GM21737 (cell line): ENCODE data around the gene DGCR6L.
"Not testable (repeated sequence)": the region's sequence is repeated elsewhere in the genome, so short reads cannot be mapped to it uniquely, and the experiment has no call there.

Source experiments
- ATAC-seq: cut with Tn5 transposase; IDR thresholded peaks from one replicate; pipeline ENCODE4 v1.9.1; 2021; ENCODE audit warnings: mild to moderate bottlenecking, moderate library complexity; ENCODE audit not compliant: unreplicated experiment

DGCR6L gene

DNA sequence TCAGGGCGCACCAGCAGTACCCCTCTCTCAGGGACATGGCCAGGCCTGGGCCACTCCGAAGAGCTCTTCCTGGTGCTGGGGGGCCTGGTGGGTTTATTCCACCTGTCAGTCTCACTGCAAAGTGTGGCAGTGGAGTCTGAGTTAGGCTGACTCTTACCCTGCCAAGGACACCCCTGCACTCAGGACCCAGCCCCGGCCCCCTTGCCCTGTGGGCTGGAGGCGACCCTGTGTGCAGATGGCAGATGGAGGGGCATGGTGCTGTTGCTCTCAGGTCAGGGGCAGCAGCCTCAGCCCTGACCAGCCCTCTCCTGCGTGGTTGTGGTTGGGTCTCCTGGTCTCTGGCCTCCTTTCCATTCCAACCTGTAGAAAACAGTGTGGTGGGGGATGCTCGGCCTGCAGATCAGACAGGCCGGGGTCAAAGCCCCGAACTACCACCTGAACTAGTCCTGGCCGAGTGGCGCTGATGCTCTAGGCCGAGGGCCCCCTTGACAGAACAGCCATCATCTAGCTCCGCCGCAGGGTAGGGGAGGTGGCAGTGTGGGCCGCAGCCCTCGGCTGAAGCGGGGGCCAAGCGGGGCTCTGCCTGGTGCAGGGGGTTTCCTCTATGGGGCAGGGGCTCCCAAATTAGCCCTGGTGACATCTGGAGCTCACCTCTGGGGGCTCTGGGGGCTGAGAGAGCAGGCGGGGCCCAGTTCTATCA, 41.8 kb downstream of the DGCR6L start:
- not testable (repeated sequence) for ATAC-seq

GRCh38 chr22:20276468-20276867, 43.4 kb downstream of the DGCR6L start:
- ATAC-seq, result no peak

DNA sequence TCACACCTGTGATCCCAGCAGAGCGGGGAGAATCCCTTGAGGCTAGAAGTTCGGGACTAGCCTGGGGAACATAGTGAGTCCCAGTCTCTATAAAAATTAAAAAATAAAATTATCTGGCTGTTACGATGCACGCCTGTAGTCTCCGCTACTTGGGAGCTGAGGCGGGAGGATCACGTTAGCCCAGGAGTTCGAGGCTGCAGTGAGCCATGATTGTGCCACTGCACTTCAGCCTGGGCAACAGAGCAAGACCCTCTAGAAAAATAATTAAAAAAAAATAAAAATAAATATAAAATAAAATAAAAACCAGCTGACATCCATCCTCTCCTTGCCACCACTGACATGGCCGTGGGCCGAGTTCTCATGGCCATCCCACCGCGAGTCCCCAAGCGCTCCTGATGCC, 44.0 kb downstream of the DGCR6L start:
- no peak for ATAC-seq

- not testable (repeated sequence) for ATAC-seq
Measured at GRCh38 chr22:20275325-20275724, 44.5 kb downstream of the DGCR6L start.

GRCh38 chr22:20274374-20274773, 45.5 kb downstream of the DGCR6L start:
- ATAC-seq, result not testable (repeated sequence)

DNA sequence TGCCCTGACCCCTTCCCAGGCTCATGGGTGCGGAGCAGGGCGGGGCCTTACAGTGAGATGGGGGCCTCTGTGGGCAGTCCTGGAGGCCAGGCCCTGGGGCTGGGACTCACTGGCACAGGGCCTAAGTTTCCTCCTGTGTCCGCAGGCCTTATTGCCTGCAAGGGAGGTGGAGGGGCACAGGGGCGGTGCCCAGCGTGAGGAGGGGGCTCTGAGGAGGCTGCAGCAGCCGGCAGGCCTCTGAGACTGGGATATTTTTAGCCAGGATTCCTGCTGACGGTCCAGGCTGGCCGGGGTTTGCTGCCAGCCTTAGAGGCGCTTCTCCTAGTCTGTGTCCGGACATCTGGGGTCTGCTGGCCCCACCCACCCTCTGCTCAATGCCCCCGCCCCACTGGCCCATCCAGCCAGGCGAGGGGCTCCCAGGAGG, 46.1 kb downstream of the DGCR6L start:
- no peak for ATAC-seq

DNA sequence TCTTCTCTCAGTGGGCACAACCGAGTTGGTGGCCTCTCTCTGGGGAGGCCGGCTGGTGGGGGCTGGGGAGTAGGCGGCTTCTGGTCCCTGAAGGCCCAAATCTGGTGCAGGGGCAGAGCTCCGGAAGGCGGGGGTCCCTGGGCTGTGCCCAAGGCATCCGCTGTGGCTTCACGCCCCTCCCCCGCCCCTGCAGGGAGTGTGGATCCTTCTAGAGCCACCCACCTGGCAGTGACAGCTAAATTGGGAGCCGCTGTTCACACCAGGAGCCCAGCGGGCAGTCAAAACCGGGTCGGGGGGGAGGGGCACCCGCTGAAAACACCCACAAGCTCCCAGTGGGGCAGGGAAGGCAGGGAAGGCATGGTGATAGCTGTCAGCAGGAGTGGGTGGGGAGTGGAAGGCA, 47.2 kb downstream of the DGCR6L start:
- no peak for ATAC-seq

DNA sequence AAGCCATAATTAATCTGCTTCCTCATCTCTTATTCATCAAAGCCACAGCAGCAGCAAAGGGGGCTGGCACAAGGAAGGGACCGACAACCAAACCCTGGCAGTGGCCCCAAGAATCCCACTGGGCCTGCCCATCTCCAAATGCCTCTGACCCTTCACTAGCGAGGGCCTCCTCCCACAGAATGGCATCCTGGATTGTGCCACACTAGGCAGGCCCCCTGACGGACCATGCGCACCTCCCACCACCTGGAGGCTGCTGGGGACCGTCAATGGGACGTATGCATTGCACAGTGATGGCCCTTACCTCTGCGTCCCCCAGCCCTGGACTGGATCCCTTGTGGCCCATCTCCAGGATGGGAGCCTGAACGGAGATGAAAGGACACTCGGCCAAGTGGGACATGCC, 47.7 kb downstream of the DGCR6L start:
- no peak for ATAC-seq

GRCh38 chr22:20271114-20271994, 48.5 kb downstream of the DGCR6L start:
- no peak for ATAC-seq

DNA sequence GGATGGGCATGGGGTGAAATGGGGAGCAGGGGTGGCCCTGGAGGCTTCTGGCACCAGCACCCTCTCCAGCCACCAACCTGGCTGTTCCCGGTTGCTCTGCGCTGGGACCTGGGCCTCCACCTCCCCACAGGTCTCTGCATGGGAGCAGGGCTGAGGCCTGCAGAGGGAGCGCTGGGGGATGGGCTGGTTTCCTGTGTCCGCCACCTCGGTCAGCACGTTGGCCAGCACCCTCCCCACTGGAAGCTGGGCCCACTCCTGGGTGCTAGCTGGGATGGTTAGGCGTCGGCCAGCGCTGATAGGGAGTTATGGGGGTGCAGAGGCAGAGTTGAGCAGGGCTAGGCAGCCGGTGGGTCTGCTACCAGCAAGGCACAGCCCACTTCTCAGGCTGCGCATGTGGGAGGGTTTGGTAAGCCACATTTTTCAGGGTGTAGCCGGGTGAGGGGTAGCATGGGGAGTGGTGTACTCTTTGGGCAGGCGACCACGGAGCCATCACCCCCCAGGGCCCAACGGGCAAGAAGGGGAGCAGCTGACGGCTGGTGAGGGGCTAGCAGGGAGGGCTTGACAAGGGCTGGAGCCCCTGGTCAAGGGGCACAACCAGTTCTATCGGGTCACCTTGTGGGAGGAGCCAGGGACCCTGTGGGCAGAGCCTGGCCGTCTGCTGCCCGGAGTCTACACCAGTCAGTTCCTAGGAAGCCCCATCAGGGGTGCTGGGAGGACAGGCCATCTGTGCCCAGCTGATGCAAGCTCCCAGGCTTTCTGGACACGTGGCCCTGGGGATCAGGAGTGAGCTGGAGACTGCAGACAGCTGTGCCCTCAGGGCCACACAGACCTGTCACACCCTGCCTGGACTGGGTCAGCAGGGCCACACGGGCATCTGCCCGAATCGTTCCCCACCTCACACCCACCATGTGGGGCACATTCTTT, 49.4 kb downstream of the DGCR6L start:
- ATAC-seq, result not testable (repeated sequence)

DNA sequence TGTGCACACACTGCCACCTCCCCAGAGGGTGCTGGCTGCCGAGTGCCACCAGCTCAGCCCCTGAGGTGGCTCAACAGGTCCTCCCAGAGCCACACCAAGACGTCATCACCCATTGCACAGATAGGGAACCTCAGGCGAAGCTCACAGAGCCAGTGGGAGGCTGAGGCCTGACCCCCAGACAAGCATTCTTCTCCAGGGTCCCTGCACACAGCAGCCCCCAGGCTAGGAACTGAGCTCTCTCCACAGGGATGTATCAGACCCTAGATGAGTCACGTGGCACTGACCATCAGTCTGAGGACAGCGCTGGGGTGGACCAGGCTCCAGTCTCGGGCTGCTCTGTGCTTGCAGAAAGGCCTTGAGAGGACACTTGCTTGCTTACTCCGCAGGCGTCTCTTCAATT, 50.2 kb downstream of the DGCR6L start:
- not testable (repeated sequence) for ATAC-seq

DNA sequence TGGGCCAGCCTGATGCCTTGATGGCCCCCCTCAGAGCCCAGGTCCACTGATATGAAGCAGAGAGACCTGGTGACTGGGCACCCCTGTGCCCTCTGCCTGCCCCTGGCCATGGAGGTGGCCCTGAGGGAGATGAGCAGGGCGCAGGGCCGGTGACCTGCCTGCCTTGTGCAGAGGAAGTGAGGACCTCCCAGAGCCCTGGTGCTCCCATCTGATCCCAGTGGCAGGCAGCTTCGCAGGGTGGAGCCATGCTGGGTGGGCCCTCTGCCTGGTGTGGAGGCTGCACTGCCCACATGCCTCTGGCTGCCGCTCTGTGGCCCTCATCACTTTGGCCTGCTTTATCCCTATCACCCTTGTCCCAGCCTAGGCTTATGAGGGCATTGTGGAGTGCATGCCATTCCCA, 50.7 kb downstream of the DGCR6L start:
- not testable (repeated sequence) for ATAC-seq

DNA sequence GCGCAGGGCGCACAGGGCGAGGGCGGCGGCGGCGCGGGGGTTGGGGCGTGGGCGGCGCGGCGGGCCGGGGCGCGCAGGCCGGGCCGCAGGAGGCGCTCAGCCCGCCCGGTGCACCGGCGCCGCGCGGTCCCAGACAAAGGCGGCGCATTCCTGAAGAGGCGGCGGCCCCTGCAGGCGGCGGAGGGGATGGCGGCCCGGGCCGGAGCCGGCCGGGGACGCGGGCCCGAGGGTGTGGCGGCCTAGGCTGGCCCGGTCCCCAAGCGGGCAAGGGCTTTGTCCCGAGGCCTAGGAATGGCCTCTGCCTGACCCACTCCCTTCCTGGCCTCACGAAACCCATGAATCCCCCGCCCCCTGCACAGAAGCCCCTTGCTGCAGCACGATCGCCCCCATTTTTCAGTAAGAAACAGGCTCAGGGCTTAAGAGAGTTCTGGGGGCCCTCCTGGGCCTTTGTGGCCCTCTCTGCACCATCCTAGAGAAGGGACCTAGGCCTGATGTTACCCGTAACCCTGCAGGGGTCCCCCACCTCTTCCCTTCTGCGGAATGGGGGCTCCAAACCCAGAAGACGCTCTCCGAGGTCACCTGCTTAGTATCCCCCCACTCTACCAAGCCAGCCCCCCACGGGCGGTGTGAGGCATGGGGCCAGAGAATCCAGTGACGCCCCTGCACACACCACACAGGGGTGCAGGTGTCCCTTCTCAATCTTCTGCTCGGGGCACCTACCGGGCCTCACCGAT, 51.4 kb downstream of the DGCR6L start, which contains the start of gene RTN4R:
Gene RTN4R (minus strand): TSS at position 40 of the 734 bp plus-strand sequence. CDS start 226 bp downstream, outside the sequence.
- ATAC-seq, result no peak

GRCh38 chr22:20267441-20268278, 52.2 kb downstream of the DGCR6L start:
- no peak for ATAC-seq

- ATAC-seq, result not testable (repeated sequence)
Measured at GRCh38 chr22:20266667-20267440, 53.0 kb downstream of the DGCR6L start.

DNA sequence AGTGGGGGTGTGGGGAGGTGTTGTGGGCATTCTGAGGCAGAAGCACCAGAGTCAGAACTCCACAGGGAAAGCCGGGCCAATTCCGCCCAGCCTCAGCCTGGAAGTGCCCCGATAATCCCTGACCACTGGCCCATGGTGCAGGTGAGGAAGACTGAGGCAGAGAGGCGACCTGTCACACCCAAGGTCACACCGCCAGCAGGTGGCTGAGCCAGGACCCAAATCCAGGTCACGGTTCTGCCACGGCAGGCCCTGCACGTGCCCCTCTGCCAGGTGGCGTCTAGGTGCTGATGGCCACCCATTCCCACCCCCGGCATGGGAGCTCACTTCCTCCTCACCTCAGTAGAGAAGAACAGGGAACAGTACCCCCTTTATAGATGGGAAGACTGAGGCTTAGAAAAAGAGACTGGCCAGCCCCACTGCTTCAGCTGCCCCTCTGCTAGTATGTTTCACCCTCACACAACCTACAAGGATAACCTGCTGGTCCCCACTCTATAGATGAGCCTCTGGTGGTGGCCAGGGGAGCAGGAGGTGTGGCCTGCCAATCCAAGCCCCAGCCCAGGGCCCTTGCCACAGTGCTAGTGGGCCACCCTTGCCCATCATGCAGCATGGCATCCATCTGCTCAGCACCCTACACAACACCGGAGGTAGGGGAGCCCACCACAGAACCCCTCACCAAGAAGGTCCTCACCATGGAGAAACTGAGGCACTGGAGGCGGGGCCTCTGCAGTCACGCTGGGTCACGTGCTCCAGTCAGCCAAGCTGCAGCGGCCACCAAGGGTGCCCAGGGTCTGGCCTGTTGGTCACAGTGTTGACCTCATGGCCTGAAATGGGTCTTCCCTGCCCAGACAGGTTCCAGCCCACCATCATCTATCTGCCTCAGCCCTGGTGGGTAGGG, 53.8 kb downstream of the DGCR6L start:
- ATAC-seq, result not testable (repeated sequence)

DNA sequence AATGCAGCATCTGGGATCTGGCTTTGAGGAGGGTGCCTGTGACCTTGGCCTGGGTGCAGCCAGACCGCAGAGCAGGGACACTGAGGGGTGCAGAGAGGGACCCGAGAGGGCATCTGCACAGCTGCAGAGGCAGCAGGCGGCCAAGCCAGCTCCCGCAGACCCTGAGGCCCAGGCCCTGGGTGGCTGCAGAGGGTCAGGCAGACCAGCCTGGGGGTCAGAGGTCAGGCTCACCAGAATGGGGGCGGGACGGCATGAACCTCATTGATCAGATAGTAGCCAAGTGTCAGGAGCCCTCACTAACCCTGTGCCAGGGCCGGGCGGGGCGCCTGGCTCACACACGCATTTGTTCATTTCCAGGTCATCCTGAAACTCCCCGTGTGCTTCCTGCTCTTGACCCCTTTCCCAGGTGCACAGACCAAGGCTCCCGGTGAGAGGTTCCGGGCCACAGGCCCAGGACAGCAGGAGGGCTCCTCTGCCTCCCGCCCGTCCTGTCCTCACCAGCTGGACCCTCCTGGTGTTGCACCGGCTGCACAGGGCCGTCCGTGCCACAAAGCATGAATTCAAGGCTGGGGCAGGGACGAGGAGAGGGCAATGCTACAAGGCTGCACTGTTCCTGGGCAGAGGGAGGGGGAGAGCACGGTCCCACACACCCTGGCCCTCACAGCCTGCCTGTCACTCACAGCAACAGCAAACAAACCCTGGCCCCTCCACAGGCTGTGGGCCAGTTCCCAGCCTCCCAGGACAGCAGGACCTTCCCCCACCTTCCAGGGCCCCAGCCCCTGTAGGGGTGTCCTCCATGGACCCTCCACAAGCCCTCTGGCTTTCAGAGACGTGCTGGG, 55.0 kb downstream of the DGCR6L start:
- ATAC-seq, result no peak
